Measurements from ENCODE around the gene TNS2. TPM values are rescaled to one million over a fixed set of nuclear protein-coding genes. Genes with fewer than 3 reads are reported as not detected.
A peak's percentile ranks its signal among the peaks of the same experiment; 100 is the strongest.

TNS2 gene
- total and polyA plus RNA-seq, 4 donors, result 23.1 to 142 (median 110) TPM

DNA sequence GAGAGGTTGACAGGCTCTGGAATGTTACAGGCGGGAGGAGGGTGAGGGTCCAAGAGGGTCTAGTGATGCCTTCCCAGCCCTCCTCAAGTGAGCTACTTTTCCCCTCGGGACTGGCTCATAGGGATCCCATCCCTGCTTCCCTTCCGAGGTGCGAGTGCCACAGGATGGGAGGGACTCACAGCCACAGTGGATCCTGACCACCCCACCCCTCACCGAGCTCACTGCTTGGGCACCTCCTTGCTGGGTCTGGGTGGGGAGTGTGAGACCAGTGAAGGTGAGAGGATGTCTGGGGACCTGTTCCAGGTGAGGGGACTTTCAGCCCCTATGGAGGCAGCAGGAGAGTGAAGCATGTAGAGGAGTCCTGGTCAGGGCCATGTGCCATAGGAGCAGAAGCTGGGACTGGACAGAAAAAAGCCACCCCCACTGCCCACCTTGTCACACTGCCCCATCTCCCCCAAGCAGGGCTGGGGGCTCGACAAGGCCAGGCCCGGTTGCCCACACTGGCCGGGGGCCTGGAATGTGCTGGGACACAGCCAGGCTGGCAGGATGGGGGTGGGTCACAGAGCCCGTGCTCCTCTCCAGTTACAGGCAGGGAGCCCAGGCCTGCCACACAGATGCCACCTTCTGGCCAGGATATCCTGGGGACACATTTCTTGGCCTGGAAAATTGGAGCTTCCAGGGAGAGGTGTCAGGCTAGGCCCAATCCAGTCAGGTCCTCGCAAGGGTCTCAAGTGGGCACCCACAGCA is 1.7 kb upstream of the TNS2 start:
- peaks cover 27% of the 10 kb centered on the region for H3K36me3 ChIP-seq (ENCODE audit: control insufficient read depth, insufficient read depth, low read length)
- peak overlapping the region; percentile 96 for H3K27ac ChIP-seq (ENCODE audit: low read depth, low read length)
- H3K4me3 ChIP-seq (ENCODE audit: low read depth, low read length), result peak overlapping the region; percentile 40
- WGBS (ENCODE audit: insufficient coverage), result 12% methylated on average over 8 of the region's 10 CpGs
- H3K4me1 ChIP-seq (ENCODE audit: control insufficient read depth, insufficient read depth, low read length), result peaks cover 91% of the 10 kb centered on the region
- H3K9me3 ChIP-seq (ENCODE audit: control insufficient read depth, insufficient read depth, low read length), result no peaks in the 10 kb centered on the region
- no peaks in the 10 kb centered on the region for H3K27me3 ChIP-seq (ENCODE audit: control insufficient read depth, insufficient read depth, low read length)
- peak in 2 of 6 donors; percentile 74 to 85 for DNase-seq (ENCODE audit: low read depth in 4 of 6, low spot score in 6 of 6)

DNA sequence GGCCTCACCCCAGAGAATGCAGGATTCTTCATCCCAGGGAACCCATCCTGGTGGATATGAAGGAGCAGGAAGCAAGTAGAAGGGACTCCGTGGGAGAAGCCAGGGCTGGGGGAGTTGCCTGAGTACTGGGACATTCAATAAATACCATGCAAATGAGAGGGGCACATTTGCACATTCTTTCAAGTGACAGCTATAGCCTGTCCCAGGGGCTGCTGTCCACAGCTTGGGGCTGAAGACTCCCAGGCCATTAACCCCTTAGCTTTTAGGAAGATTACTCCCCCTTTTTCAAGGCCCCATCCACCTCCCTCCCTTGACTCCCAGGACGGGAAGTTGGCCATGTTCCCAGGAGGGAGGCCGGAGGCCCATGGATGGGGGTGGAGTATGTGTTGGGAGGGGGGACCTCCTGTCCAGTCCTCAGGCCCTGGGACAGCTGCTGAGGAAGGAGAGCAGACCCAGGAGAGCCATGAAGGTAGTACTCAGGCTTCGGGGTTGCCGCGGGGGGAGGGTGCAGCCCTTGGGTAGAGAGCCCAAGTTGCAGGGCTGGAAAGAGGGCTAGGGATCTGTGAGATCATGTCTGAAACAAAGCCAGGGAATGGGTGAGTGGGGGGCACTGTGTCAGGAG is 974 bp upstream of the TNS2 start:
- Histone ChIP-seq H3K4me1 (ENCODE audit: control insufficient read depth, insufficient read depth, low read length) (peaks cover 94% of the 10 kb centered on the region), H3K27ac (ENCODE audit: low read depth, low read length) (peak overlapping the region; percentile 96), H3K4me3 (ENCODE audit: low read depth, low read length) (peak overlapping the region; percentile 51), H3K27me3 (ENCODE audit: control insufficient read depth, insufficient read depth, low read length) (no peaks in the 10 kb centered on the region), H3K9me3 (ENCODE audit: control insufficient read depth, insufficient read depth, low read length) (no peaks in the 10 kb centered on the region), H3K36me3 (ENCODE audit: control insufficient read depth, insufficient read depth, low read length) (peaks cover 24% of the 10 kb centered on the region)
- 6% methylated on average over 5 of the region's 6 CpGs for WGBS (ENCODE audit: insufficient coverage)
- peak in 2 of 6 donors; percentile 58 to 78 for DNase-seq (ENCODE audit: low read depth in 4 of 6, low spot score in 6 of 6)

DNA sequence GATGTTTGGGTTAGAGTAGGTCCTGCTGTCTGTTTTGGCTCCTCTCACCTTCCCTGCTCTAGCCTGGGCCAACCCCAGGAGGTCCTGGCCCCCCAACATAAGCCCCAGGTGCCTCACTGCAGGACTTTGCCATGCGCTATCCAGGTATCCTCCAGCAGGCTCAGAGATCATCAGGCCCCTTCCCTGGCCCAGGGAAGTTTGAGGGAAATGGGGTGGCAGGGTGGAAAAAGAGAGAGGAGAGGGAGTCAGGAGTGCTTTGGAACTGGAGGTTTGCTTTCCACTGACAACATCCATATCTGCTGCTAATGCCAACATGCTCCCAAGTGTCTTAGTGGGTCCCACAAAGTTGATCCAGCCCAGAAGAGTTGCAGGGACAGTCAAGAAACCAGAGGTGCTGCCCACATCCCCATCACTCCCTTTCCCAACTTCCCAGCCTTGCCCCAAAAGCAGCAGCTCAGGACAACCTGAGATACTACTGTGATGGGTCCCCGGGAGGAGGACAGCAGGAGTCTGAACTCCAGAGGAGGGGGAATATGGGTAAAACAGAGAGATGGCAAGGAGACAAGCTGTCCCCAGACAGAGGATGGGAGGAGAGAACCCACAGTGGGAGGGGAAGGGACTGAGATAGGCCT is 677 bp downstream of the TNS2 start:
- no peaks in the 10 kb centered on the region for H3K9me3 ChIP-seq (ENCODE audit: control insufficient read depth, insufficient read depth, low read length)
- H3K27ac ChIP-seq (ENCODE audit: low read depth, low read length), result peak overlapping the region; percentile 96
- peak overlapping the region; percentile 51 for H3K4me3 ChIP-seq (ENCODE audit: low read depth, low read length)
- peaks cover 93% of the 10 kb centered on the region for H3K4me1 ChIP-seq (ENCODE audit: control insufficient read depth, insufficient read depth, low read length)
- peaks cover 30% of the 10 kb centered on the region for H3K36me3 ChIP-seq (ENCODE audit: control insufficient read depth, insufficient read depth, low read length)
- DNase-seq (ENCODE audit: low read depth in 4 of 6, low spot score in 6 of 6), result peak in 1 of 6 donors; percentile 17
- 100% methylated on average over 1 of the region's 2 CpGs for WGBS (ENCODE audit: insufficient coverage)
- H3K27me3 ChIP-seq (ENCODE audit: control insufficient read depth, insufficient read depth, low read length), result no peaks in the 10 kb centered on the region

DNA sequence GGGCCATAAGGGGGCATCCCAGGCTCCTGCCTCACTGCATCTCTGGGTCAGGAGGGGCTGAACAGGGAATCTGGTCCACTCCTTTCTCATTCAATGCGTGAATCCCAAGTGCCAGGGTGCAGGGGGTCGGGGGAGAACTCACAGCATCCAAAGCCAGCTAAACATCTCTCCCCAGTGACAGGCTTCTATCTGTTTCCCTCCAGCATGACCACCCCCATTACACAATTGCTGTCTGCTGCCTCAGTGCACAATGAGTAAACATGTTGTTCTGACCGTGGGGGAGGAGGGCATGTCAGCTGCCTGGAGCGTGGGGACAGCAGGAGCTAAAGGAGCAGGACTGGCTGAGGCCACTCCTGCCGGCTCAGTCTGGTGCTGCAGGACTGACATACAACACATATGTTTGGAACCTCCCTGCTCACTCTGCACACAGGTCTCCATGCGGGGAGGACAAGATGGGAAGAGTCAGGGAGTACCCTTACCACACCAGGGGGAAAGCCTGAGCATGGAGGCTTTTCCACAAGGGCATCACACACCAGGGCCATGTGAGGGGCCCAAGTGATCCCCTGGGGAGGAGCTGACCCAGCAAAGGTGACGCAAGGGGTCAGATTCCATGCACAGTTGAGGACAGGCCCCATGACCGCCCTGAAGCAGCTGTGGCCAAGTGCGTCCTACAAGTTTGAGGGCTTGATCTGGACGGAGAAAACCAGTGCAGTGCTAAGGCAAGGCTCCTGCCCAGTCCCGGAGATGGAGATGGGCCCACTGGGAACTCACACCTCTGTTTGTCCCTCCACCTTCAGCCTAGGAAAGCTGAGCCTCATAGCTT is 1.4 kb downstream of the TNS2 start:
- H3K27me3 ChIP-seq (ENCODE audit: control insufficient read depth, insufficient read depth, low read length), result no peaks in the 10 kb centered on the region
- H3K27ac ChIP-seq (ENCODE audit: low read depth, low read length), result peak overlapping the region; percentile 96
- peak in 2 of 6 donors; percentile 37 to 79 for DNase-seq (ENCODE audit: low read depth in 4 of 6, low spot score in 6 of 6)
- H3K4me1 ChIP-seq (ENCODE audit: control insufficient read depth, insufficient read depth, low read length), result peaks cover 87% of the 10 kb centered on the region
- peak overlapping the region; percentile 51 for H3K4me3 ChIP-seq (ENCODE audit: low read depth, low read length)
- H3K36me3 ChIP-seq (ENCODE audit: control insufficient read depth, insufficient read depth, low read length), result peaks cover 32% of the 10 kb centered on the region
- 40% methylated on average over 8 of the region's 11 CpGs for WGBS (ENCODE audit: insufficient coverage)
- H3K9me3 ChIP-seq (ENCODE audit: control insufficient read depth, insufficient read depth, low read length), result no peaks in the 10 kb centered on the region

DNA sequence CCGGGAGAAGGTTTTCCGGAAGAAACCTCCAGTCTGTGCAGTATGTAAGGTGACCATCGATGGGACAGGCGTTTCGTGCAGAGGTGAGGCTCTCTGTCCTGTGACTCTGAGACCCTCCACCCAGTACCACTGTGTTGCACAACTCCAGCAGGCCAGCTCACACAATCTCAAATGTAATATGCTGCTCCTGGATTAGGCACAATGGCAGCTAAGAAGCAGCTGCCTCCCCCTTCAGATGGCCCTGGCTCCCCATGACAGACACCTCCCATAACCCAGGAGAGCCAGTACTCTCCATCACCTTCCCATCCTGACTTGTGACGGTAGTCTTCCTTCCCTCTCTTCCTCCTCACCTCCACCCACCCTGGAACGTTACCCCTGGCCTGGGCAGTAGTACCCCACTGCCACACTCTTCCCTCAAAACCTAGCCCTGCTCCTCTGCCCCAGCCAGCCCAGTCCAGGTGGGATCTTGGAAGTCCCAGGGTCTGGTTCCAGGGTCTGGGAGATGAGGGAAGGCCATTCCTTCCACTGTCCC is 2.1 kb downstream of the TNS2 start:
- no peaks in the 10 kb centered on the region for H3K27me3 ChIP-seq (ENCODE audit: control insufficient read depth, insufficient read depth, low read length)
- DNase-seq (ENCODE audit: low read depth in 4 of 6, low spot score in 6 of 6), result no peak
- H3K27ac ChIP-seq (ENCODE audit: low read depth, low read length), result peak overlapping the region; percentile 96
- 82% methylated on average over 5 of the region's 7 CpGs for WGBS (ENCODE audit: insufficient coverage)
- H3K36me3 ChIP-seq (ENCODE audit: control insufficient read depth, insufficient read depth, low read length), result peaks cover 32% of the 10 kb centered on the region
- H3K9me3 ChIP-seq (ENCODE audit: control insufficient read depth, insufficient read depth, low read length), result no peaks in the 10 kb centered on the region
- H3K4me1 ChIP-seq (ENCODE audit: control insufficient read depth, insufficient read depth, low read length), result peaks cover 82% of the 10 kb centered on the region
- peak overlapping the region; percentile 51 for H3K4me3 ChIP-seq (ENCODE audit: low read depth, low read length)

DNA sequence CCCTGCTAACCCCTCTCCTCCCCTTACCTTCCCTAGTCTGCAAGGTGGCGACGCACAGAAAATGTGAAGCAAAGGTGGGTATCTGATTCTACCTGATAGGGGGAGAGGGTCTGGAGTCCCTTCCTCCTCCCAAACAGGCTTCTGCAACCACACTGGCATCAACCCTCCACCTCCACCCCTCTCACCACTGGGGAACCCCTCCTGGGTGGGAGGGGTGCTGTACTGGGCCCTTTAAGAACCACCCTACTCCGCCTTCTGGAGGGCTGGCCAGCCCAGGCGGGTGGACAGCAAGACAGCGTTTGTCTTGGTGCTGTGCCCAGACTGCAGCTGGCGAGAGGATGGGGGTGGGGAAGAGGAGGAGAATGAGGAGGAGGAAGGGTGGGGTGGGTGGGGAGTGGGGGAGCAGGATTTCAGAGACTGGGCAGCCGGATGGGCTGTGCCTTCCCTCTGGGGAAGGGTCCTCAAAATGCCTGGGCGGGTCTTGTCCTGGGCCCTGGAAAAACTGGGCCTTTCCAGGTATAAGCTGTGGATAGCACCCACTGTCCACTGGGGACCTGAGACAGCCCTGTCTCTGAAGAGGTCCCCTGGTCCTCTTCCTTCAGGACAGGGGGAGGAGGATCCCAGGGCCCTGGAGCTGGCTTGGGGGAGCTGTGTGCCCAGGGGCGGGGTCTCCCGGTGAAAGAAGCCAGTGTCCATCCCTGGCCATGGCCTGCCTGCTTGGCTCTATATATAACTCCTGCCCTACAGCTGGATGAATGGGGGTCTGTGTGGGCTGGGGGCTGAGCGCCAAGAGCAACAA is 2.8 kb downstream of the TNS2 start:
- peak overlapping the region; percentile 96 for H3K27ac ChIP-seq (ENCODE audit: low read depth, low read length)
- peaks cover 80% of the 10 kb centered on the region for H3K4me1 ChIP-seq (ENCODE audit: control insufficient read depth, insufficient read depth, low read length)
- H3K4me3 ChIP-seq (ENCODE audit: low read depth, low read length), result peak overlapping the region; percentile 4
- H3K27me3 ChIP-seq (ENCODE audit: control insufficient read depth, insufficient read depth, low read length), result no peaks in the 10 kb centered on the region
- H3K36me3 ChIP-seq (ENCODE audit: control insufficient read depth, insufficient read depth, low read length), result peaks cover 32% of the 10 kb centered on the region
- peak in 3 of 6 donors; percentile 76 to 95 (median 83) for DNase-seq (ENCODE audit: low read depth in 4 of 6, low spot score in 6 of 6)
- no peaks in the 10 kb centered on the region for H3K9me3 ChIP-seq (ENCODE audit: control insufficient read depth, insufficient read depth, low read length)
- WGBS (ENCODE audit: insufficient coverage), result 30% methylated on average over 5 of the region's 11 CpGs

DNA sequence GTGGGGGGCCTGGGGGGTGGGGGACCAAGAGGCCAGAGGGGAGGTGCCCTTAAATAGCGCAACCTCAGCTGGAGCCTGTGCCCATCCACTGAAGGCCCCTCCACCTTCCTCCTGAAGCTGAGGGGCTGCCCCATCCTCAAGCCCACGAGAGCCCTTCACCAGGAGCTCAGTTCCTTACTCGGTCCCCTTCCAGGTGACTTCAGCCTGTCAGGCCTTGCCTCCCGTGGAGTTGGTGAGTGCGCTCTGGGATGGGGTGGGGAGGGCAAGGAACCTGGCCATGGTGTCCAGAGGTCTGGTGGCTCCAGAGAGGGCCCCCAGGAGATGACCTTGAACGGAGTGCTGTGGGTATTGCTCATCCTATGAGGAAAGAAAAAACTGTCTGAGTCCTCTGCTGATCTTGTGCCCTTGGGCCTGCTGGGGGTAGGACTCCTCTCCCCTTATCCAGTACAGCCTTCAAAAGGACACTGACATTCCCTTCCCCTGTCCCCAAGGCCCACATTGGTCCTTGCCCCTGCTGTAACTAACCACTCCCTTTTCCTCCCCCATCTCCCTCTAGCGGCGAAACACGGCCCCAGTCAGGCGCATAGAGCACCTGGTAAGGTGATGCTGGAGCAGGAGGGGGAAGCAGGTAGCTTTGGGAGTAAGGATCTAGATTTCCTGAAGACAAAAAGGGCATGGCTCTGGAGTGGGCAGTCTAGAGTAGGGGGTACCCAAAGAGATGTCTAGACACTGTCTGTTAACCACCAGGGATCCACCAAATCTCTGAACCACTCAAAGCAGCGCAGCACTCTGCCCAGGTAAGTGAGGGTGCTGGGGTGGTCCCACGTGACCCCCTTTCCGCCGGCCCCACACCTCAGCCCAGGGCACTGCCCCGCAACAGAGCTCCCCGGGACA is 3.6 kb downstream of the TNS2 start:
- H3K4me3 ChIP-seq (ENCODE audit: low read depth, low read length), result peak overlapping the region; percentile 82
- H3K27me3 ChIP-seq (ENCODE audit: control insufficient read depth, insufficient read depth, low read length), result no peaks in the 10 kb centered on the region
- no peaks in the 10 kb centered on the region for H3K9me3 ChIP-seq (ENCODE audit: control insufficient read depth, insufficient read depth, low read length)
- 12% methylated on average over 7 of the region's 16 CpGs for WGBS (ENCODE audit: insufficient coverage)
- peak overlapping the region; percentile 93 for H3K27ac ChIP-seq (ENCODE audit: low read depth, low read length)
- H3K36me3 ChIP-seq (ENCODE audit: control insufficient read depth, insufficient read depth, low read length), result peaks cover 38% of the 10 kb centered on the region
- peaks cover 72% of the 10 kb centered on the region for H3K4me1 ChIP-seq (ENCODE audit: control insufficient read depth, insufficient read depth, low read length)
- DNase-seq (ENCODE audit: low read depth in 4 of 6, low spot score in 6 of 6), result peak in 2 of 6 donors; percentile 57 to 66
